PC-9 (cell line): ENCODE data around the gene DLG2. TPM values are rescaled to one million over a fixed set of nuclear protein-coding genes. Genes with fewer than 3 reads are reported as not detected.

ENCODE experiments used
- BruUV-seq: library from RNA; stranded (reverse); fragments of 400-500 nt; replicated peaks from 2 replicates; lab custom pipeline; 2021; lab: Mats Ljungman, UMichigan
- CTCF ChIA-PET: fragments of 300-600 bp; sonication (Branson Sonifier 250); formaldehyde crosslinking; loops from one replicate; lab custom pipeline; 2022; ENCODE audit warnings: antibody characterized with exemption; lab: Charles Lee
- POLR2A ChIA-PET: fragments of 300-600 bp; sonication (Branson Sonifier 250); formaldehyde crosslinking; loops from one replicate; lab custom pipeline; 2022; ENCODE audit warnings: antibody characterized with exemption; ENCODE audit not compliant: unreplicated experiment; lab: Charles Lee
- DNase-seq, 2 experiments: peaks; one replicate each; pipeline versions ENCODE4 v3.0.0 to v3.0.0-alpha.2; 2015 to 2022; ENCODE audit warnings: mixed read lengths in 1 of 2
- H2AFZ ChIP-seq: fragments of 200-600 bp; sonication (generic); 2 replicates; pipeline ENCODE4 v1.8.1; 2017; ENCODE audit warnings: antibody characterized with exemption
- H3F3A ChIP-seq: fragments of 200-600 bp; sonication (generic); 2 replicates; pipeline ENCODE4 v1.8.1; 2017; ENCODE audit warnings: antibody characterized with exemption, mild to moderate bottlenecking, low read depth; ENCODE audit not compliant: insufficient read depth
- H3K27ac ChIP-seq: fragments of 200-600 bp; sonication (generic); 2 replicates; pipeline ENCODE4 v1.6.1; 2016; ENCODE audit warnings: mixed run types
- H3K27me3 ChIP-seq: fragments of 200-600 bp; sonication (generic); 2 replicates; pipeline ENCODE4 v1.6.1; 2016; ENCODE audit warnings: low read depth, mixed run types; ENCODE audit not compliant: insufficient read depth
- H3K36me3 ChIP-seq: fragments of 200-600 bp; sonication (generic); 2 replicates; pipeline ENCODE4 v1.6.1; 2016; ENCODE audit warnings: low read depth, mixed run types
- H3K4me1 ChIP-seq: fragments of 200-600 bp; sonication (generic); replicated peaks from 2 replicates; pipeline ENCODE4 v1.6.1; 2016; ENCODE audit warnings: mixed run types; ENCODE audit not compliant: insufficient read depth
- H3K4me2 ChIP-seq: fragments of 200-600 bp; sonication (generic); 2 replicates; pipeline ENCODE4 v1.6.1; 2017; ENCODE audit warnings: mixed run types
- H3K4me3 ChIP-seq: fragments of 200-600 bp; sonication (generic); 2 replicates; pipeline ENCODE4 v1.6.1; 2016; ENCODE audit warnings: mixed run types
- H3K79me2 ChIP-seq: fragments of 200-600 bp; sonication (generic); 2 replicates; pipeline ENCODE4 v1.6.1; 2017; ENCODE audit warnings: low read depth, mixed run types
- H3K9me2 ChIP-seq: fragments of 200-600 bp; sonication (generic); 2 replicates; pipeline ENCODE4 v1.8.1; 2017; ENCODE audit warnings: mild to moderate bottlenecking; ENCODE audit not compliant: insufficient read depth
- H3K9me3 ChIP-seq: fragments of 200-600 bp; sonication (generic); 2 replicates; pipeline ENCODE4 v1.8.1; 2016; ENCODE audit warnings: low read depth; ENCODE audit not compliant: insufficient read depth
- H4K20me1 ChIP-seq: fragments of 200-600 bp; sonication (generic); 2 replicates; pipeline ENCODE4 v1.8.1; 2017; ENCODE audit not compliant: insufficient read depth
- EZH2 ChIP-seq: fragments of 200-600 bp; sonication (generic); IDR thresholded peaks from 2 replicates; pipeline ENCODE4 v1.8.0; 2017; ENCODE audit warnings: antibody characterized with exemption, low read depth
- intact Hi-C: fragments of 100-400 bp; cut with micrococcal nuclease; formaldehyde crosslinking; loops from one replicate; pipeline ENCODE4 v1.10.0; 2022; ENCODE audit not compliant: unreplicated experiment
- total RNA-seq: library from RNA; stranded (reverse); gene quantifications from 2 replicates; pipeline ENCODE4 v1.2.3, GENCODE V29; 2021
- TF ChIP-seq, protein P1 (sequence below): fragments of 200-600 bp; sonication (generic); conservative IDR thresholded peaks from 2 replicates; pipeline ENCODE4 v1.6.1; 2017; ENCODE audit warnings: mixed run types, antibody characterized with exemption, mild to moderate bottlenecking, moderate library complexity

Gene DLG2
- total RNA-seq, 1 experiment from 2014 or later = 6.4 TPM

GRCh38 chr11:85165819-85166218 is 461.3 kb downstream of the DLG2 start:
- DNase-seq = no peak
- no peak overlapping the region for H3K4me2 ChIP-seq
- H3K27ac ChIP-seq = no peak overlapping the region
- POLR2A ChIA-PET = no interaction called here
- peaks cover 20% of the 10 kb centered on the region for H3F3A ChIP-seq
- H3K27me3 ChIP-seq = no peaks in the 10 kb centered on the region
- intact Hi-C loops = no loop called here
- peaks cover 35% of the 10 kb centered on the region for H3K4me1 ChIP-seq
- H3K9me2 ChIP-seq = peaks cover 3% of the 10 kb centered on the region; the same call in 1 of the 2 replicates
- CTCF ChIA-PET = no interaction called here
- H3K9me3 ChIP-seq = 0 out of 2 replicates have a peak, but pooled peaks cover 2% of the 10 kb centered on the region
- no peak for TF ChIP-seq EZH2
- TF ChIP-seq, protein P1, sequence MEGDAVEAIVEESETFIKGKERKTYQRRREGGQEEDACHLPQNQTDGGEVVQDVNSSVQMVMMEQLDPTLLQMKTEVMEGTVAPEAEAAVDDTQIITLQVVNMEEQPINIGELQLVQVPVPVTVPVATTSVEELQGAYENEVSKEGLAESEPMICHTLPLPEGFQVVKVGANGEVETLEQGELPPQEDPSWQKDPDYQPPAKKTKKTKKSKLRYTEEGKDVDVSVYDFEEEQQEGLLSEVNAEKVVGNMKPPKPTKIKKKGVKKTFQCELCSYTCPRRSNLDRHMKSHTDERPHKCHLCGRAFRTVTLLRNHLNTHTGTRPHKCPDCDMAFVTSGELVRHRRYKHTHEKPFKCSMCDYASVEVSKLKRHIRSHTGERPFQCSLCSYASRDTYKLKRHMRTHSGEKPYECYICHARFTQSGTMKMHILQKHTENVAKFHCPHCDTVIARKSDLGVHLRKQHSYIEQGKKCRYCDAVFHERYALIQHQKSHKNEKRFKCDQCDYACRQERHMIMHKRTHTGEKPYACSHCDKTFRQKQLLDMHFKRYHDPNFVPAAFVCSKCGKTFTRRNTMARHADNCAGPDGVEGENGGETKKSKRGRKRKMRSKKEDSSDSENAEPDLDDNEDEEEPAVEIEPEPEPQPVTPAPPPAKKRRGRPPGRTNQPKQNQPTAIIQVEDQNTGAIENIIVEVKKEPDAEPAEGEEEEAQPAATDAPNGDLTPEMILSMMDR = no peak
- no peaks in the 10 kb centered on the region for H3K36me3 ChIP-seq
- no TSS peak for BruUV-seq
- H3K4me3 ChIP-seq = no peak overlapping the region
- H3K79me2 ChIP-seq = no peaks in the 10 kb centered on the region
- no peak overlapping the region for H2AFZ ChIP-seq
- H4K20me1 ChIP-seq = no peaks in the 10 kb centered on the region

- no peak overlapping the region for H3K4me2 ChIP-seq
- no peaks in the 10 kb centered on the region for H3K36me3 ChIP-seq
- H3K4me3 ChIP-seq = no peak overlapping the region
- peaks cover 10% of the 10 kb centered on the region; the same call in 1 of the 2 replicates for H3F3A ChIP-seq
- TF ChIP-seq, protein P1 = no peak
- TF ChIP-seq EZH2 = no peak
- intact Hi-C loops = no loop called here
- H3K9me3 ChIP-seq = 0 out of 2 replicates have a peak, but pooled peaks cover 2% of the 10 kb centered on the region
- H2AFZ ChIP-seq = no peak overlapping the region
- H3K4me1 ChIP-seq = peaks cover 25% of the 10 kb centered on the region
- no peaks in the 10 kb centered on the region for H3K27me3 ChIP-seq
- no peak for DNase-seq
- no peaks in the 10 kb centered on the region for H4K20me1 ChIP-seq
- no peak overlapping the region for H3K27ac ChIP-seq
- peaks cover 3% of the 10 kb centered on the region; the same call in 1 of the 2 replicates for H3K9me2 ChIP-seq
- ChIA-PET POLR2A (no interaction called here), CTCF (no interaction called here)
- H3K79me2 ChIP-seq = no peaks in the 10 kb centered on the region
- no TSS peak for BruUV-seq
These were observed 462.4 kb downstream of the DLG2 start for GRCh38 chr11:85164743-85165142.

- no TSS peak for BruUV-seq
- Histone ChIP-seq H3K9me3 (no peaks in the 10 kb centered on the region), H3K79me2 (no peaks in the 10 kb centered on the region), H3K36me3 (no peaks in the 10 kb centered on the region), H3K27ac (no peak overlapping the region), H3K27me3 (no peaks in the 10 kb centered on the region), H3F3A (no peaks in the 10 kb centered on the region), H4K20me1 (no peaks in the 10 kb centered on the region), H3K4me1 (no peaks in the 10 kb centered on the region), H2AFZ (no peak overlapping the region), H3K4me2 (no peak overlapping the region), H3K9me2 (no peaks in the 10 kb centered on the region; the same call in 1 of the 2 replicates), H3K4me3 (no peak overlapping the region)
- ChIA-PET POLR2A (no interaction called here), CTCF (no interaction called here)
- TF ChIP-seq, protein P1 = no peak
- TF ChIP-seq EZH2 = no peak
- intact Hi-C loops = no loop called here
- no peak for DNase-seq
These were observed 472.9 kb downstream of the DLG2 start for GRCh38 chr11:85154294-85154693.
